WTC11 (cell line): ENCODE results near the gene PNPLA6. TPM values are rescaled to one million over a fixed set of nuclear protein-coding genes. Genes with fewer than 3 reads are reported as not detected.
A peak's percentile ranks its signal among the peaks of the same experiment; 100 is the strongest.

Experiments
- ATAC-seq: fragments of 200-7000 bp; cut with Tn5 transposase; 2 replicates; pipeline ENCODE4 v1.10.0; 2021; ENCODE audit warnings: mild to moderate bottlenecking, moderate library complexity
- CTCF ChIA-PET: fragments of 300-600 bp; sonication (Branson Sonifier 250); formaldehyde crosslinking; loops from one replicate; lab custom pipeline; 2021; ENCODE audit warnings: antibody characterized with exemption; lab: Charles Lee
- POLR2A ChIA-PET: fragments of 350-600 bp; sonication (Branson Sonifier 250); formaldehyde crosslinking; loops from one replicate; lab custom pipeline; 2021; ENCODE audit warnings: antibody characterized with exemption; lab: Charles Lee
- DNase-seq: peaks from one replicate; pipeline ENCODE4 v3.0.0; 2021; ENCODE audit warnings: low spot score
- H3K27ac Mint-ChIP-seq: 2 replicates; pipeline ENCODE4 v1.8.0; 2021; ENCODE audit warnings: mixed read lengths
- H3K27me3 Mint-ChIP-seq: 2 replicates; pipeline ENCODE4 v1.8.0; 2021; ENCODE audit warnings: low read depth, mild to moderate bottlenecking, moderate library complexity, mixed read lengths
- H3K36me3 Mint-ChIP-seq: 2 replicates; pipeline ENCODE4 v1.8.0; 2021; ENCODE audit warnings: mixed read lengths
- H3K4me1 Mint-ChIP-seq: 2 replicates; pipeline ENCODE4 v1.8.0; 2022; ENCODE audit warnings: mixed read lengths
- H3K4me3 Mint-ChIP-seq: 2 replicates; pipeline ENCODE4 v1.8.0; 2021; ENCODE audit warnings: mild to moderate bottlenecking, moderate library complexity, mixed read lengths
- H3K9me3 Mint-ChIP-seq: 2 replicates; pipeline ENCODE4 v1.8.0; 2021; ENCODE audit warnings: mixed read lengths
- ATF2 ChIP-seq: sonication (generic); formaldehyde crosslinking; IDR thresholded peaks from 2 replicates; pipeline ENCODE4 v1.8.1; 2022; ENCODE audit warnings: low read depth, missing genetic modification reagents, borderline replicate concordance
- ATF6 ChIP-seq: sonication (generic); formaldehyde crosslinking; IDR thresholded peaks from 2 replicates; pipeline ENCODE4 v1.8.1; 2023; ENCODE audit warnings: mild to moderate bottlenecking, missing genetic modification reagents
- ELF4 ChIP-seq: sonication (generic); formaldehyde crosslinking; IDR thresholded peaks from 2 replicates; pipeline ENCODE4 v1.8.1; 2022; ENCODE audit warnings: low read depth, mild to moderate bottlenecking, moderate library complexity, missing genetic modification reagents
- ERG ChIP-seq: fragments of 250-450 bp; sonication (Bioruptor Pico); IDR thresholded peaks from 2 replicates; pipeline ENCODE4 v1.8.0; 2021; ENCODE audit warnings: mild to moderate bottlenecking
- FOXP1 ChIP-seq: sonication (generic); formaldehyde crosslinking; IDR thresholded peaks from 2 replicates; pipeline ENCODE4 v1.8.0; 2022; ENCODE audit warnings: missing genetic modification reagents, mild to moderate bottlenecking, moderate library complexity, borderline replicate concordance
- GTF2I ChIP-seq: fragments of 250-450 bp; sonication (Bioruptor Pico); conservative IDR thresholded peaks from 2 replicates; pipeline ENCODE4 v1.4.0; 2021; ENCODE audit warnings: mild to moderate bottlenecking
- JUN ChIP-seq: sonication (generic); formaldehyde crosslinking; IDR thresholded peaks from 2 replicates; pipeline ENCODE4 v1.8.0; 2023; ENCODE audit warnings: mild to moderate bottlenecking, missing genetic modification reagents
- MAX ChIP-seq: sonication (generic); formaldehyde crosslinking; IDR thresholded peaks from 2 replicates; pipeline ENCODE4 v1.8.0; 2022; ENCODE audit warnings: mild to moderate bottlenecking, missing genetic modification reagents
- MXD4 ChIP-seq: fragments of 250-450 bp; sonication (Bioruptor Pico); IDR thresholded peaks from 2 replicates; pipeline ENCODE4 v1.8.0; 2021; ENCODE audit warnings: mild to moderate bottlenecking, moderate library complexity, borderline replicate concordance
- NFE2L1 ChIP-seq: sonication (generic); formaldehyde crosslinking; IDR thresholded peaks from 2 replicates; pipeline ENCODE4 v1.8.1; 2023; ENCODE audit warnings: missing genetic modification reagents
- NR2C2 ChIP-seq: sonication (generic); formaldehyde crosslinking; IDR thresholded peaks from 2 replicates; pipeline ENCODE4 v1.8.0; 2022; ENCODE audit warnings: mild to moderate bottlenecking, missing genetic modification reagents
- PRRX2 ChIP-seq: fragments of 250-450 bp; sonication (Bioruptor Pico); IDR thresholded peaks from 2 replicates; pipeline ENCODE4 v1.8.0; 2021; ENCODE audit warnings: mild to moderate bottlenecking
- RELA ChIP-seq: sonication (generic); formaldehyde crosslinking; IDR thresholded peaks from 2 replicates; pipeline ENCODE4 v1.8.1; 2022; ENCODE audit warnings: missing genetic modification reagents, mild to moderate bottlenecking, borderline replicate concordance
- SMAD4 ChIP-seq: sonication (generic); formaldehyde crosslinking; IDR thresholded peaks from 2 replicates; pipeline ENCODE4 v1.8.0; 2022; ENCODE audit warnings: mild to moderate bottlenecking, missing genetic modification reagents
- SOX15 ChIP-seq: fragments of 250-450 bp; sonication (Bioruptor Pico); IDR thresholded peaks from 2 replicates; pipeline ENCODE4 v1.9.0; 2021; ENCODE audit warnings: mild to moderate bottlenecking
- SP1 ChIP-seq: sonication (generic); formaldehyde crosslinking; conservative IDR thresholded peaks from 2 replicates; pipeline ENCODE4 v1.8.1; 2022; ENCODE audit warnings: missing genetic modification reagents
- ZNF671 ChIP-seq: fragments of 250-450 bp; sonication (Bioruptor Pico); IDR thresholded peaks from 2 replicates; pipeline ENCODE4 v1.8.0; 2021; ENCODE audit warnings: mild to moderate bottlenecking
- total RNA-seq: library from RNA; stranded (reverse); gene quantifications from 3 replicates; pipeline ENCODE4 v1.2.3, GENCODE V29; 2021
- TF ChIP-seq, protein P1 (sequence below): fragments of 250-450 bp; sonication (Bioruptor Pico); IDR thresholded peaks from 2 replicates; pipeline ENCODE4 v1.9.0; 2021; ENCODE audit warnings: mild to moderate bottlenecking
- TF ChIP-seq, protein P2 (sequence below): sonication (generic); formaldehyde crosslinking; IDR thresholded peaks from 2 replicates; pipeline ENCODE4 v1.8.0; 2022; ENCODE audit warnings: mild to moderate bottlenecking, missing genetic modification reagents
- TF ChIP-seq, protein P3 (sequence below): fragments of 200-600 bp; IDR thresholded peaks from 2 replicates; pipeline ENCODE4 v1.8.0; 2022; ENCODE audit warnings: antibody characterized with exemption
- TF ChIP-seq, protein P4 (sequence below): sonication (generic); formaldehyde crosslinking; IDR thresholded peaks from 2 replicates; pipeline ENCODE4 v1.8.0; 2023; ENCODE audit warnings: mild to moderate bottlenecking, missing genetic modification reagents

PNPLA6 gene
- total RNA-seq, 1 experiment from 2014 or later, result 149 TPM

DNA sequence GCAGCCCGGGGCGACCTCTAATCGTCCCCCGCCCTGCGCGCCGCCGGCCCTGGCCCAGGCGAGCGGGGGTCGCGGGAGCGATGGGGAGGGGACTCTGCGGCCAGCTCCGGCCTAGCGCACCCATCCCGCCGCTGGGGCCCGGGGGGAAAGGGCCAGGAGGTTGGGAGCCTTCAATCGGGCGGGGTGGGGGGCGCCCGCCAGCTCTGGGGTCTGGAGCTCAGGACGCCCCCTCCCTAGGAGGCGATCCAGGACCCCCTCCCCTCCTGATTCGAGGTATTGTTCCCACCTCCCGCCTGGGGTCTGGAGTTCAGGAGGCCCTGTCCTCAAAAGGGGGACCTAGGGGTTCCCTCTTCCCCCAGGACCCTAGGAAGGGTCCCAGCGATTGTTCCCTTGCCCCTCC, 19.2 kb upstream of the PNPLA6 start (continued):
- TF ChIP-seq ERG (CRISPR knock-in tag) (no peak), FOXP1 (CRISPR knock-in tag) (no peak)

DNA sequence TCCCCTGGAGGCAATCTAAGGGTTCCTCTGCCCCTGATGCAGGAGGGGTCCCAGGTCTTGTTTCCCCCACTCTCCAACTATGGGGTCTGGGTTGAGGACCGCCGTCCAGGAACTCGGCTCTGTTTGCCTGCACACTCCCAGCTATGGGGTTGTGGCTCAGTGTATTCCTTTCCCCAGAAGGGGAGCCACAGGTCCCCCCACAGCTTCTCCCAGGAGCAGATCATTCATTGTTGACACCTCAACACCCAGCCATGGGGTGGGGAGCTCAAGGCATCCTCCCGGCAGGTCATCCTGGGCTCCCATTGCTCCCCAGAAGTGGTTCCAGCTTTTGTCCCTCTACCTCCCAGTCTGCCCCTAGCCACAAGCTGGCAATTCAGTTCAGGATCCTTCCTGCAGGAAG, 18.6 kb upstream of the PNPLA6 start:
- no peak for ATAC-seq
- POLR2A ChIA-PET, result interaction anchor here (1.1 to 2.0 kb wide), 2 partner anchors 11 to 18 kb away, joined by 4 to 9 read pairs; partner anchors contain the start of gene PNPLA6
- TF ChIP-seq ELF4, result no peak
- TF ChIP-seq PRRX2 (CRISPR knock-in tag), result no peak
- no peak for TF ChIP-seq JUN
- TF ChIP-seq GTF2I (CRISPR knock-in tag), result no peak
- TF ChIP-seq, protein P1, sequence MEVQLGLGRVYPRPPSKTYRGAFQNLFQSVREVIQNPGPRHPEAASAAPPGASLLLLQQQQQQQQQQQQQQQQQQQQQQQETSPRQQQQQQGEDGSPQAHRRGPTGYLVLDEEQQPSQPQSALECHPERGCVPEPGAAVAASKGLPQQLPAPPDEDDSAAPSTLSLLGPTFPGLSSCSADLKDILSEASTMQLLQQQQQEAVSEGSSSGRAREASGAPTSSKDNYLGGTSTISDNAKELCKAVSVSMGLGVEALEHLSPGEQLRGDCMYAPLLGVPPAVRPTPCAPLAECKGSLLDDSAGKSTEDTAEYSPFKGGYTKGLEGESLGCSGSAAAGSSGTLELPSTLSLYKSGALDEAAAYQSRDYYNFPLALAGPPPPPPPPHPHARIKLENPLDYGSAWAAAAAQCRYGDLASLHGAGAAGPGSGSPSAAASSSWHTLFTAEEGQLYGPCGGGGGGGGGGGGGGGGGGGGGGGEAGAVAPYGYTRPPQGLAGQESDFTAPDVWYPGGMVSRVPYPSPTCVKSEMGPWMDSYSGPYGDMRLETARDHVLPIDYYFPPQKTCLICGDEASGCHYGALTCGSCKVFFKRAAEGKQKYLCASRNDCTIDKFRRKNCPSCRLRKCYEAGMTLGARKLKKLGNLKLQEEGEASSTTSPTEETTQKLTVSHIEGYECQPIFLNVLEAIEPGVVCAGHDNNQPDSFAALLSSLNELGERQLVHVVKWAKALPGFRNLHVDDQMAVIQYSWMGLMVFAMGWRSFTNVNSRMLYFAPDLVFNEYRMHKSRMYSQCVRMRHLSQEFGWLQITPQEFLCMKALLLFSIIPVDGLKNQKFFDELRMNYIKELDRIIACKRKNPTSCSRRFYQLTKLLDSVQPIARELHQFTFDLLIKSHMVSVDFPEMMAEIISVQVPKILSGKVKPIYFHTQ (CRISPR knock-in tag), result no peak
- TF ChIP-seq SP1 (CRISPR knock-in tag), result no peak
- TF ChIP-seq ATF6, result no peak
- TF ChIP-seq MAX (CRISPR knock-in tag), result no peak
- no peak for TF ChIP-seq ATF2 (CRISPR knock-in tag)
- TF ChIP-seq, protein P2, sequence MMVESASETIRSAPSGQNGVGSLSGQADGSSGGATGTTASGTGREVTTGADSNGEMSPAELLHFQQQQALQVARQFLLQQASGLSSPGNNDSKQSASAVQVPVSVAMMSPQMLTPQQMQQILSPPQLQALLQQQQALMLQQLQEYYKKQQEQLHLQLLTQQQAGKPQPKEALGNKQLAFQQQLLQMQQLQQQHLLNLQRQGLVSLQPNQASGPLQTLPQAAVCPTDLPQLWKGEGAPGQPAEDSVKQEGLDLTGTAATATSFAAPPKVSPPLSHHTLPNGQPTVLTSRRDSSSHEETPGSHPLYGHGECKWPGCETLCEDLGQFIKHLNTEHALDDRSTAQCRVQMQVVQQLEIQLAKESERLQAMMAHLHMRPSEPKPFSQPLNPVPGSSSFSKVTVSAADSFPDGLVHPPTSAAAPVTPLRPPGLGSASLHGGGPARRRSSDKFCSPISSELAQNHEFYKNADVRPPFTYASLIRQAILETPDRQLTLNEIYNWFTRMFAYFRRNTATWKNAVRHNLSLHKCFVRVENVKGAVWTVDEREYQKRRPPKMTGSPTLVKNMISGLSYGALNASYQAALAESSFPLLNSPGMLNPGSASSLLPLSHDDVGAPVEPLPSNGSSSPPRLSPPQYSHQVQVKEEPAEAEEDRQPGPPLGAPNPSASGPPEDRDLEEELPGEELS, result no peak
- no peak for TF ChIP-seq NFE2L1 (CRISPR knock-in tag)
- no peak for TF ChIP-seq MXD4 (CRISPR knock-in tag)
- TF ChIP-seq NR2C2 (CRISPR knock-in tag), result no peak
- TF ChIP-seq, protein P3, sequence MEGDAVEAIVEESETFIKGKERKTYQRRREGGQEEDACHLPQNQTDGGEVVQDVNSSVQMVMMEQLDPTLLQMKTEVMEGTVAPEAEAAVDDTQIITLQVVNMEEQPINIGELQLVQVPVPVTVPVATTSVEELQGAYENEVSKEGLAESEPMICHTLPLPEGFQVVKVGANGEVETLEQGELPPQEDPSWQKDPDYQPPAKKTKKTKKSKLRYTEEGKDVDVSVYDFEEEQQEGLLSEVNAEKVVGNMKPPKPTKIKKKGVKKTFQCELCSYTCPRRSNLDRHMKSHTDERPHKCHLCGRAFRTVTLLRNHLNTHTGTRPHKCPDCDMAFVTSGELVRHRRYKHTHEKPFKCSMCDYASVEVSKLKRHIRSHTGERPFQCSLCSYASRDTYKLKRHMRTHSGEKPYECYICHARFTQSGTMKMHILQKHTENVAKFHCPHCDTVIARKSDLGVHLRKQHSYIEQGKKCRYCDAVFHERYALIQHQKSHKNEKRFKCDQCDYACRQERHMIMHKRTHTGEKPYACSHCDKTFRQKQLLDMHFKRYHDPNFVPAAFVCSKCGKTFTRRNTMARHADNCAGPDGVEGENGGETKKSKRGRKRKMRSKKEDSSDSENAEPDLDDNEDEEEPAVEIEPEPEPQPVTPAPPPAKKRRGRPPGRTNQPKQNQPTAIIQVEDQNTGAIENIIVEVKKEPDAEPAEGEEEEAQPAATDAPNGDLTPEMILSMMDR, result no peak
- TF ChIP-seq RELA, result no peak
- TF ChIP-seq ZNF671 (CRISPR knock-in tag), result no peak
- TF ChIP-seq SOX15 (CRISPR knock-in tag), result no peak
- TF ChIP-seq SMAD4 (CRISPR knock-in tag), result no peak
- TF ChIP-seq, protein P4, sequence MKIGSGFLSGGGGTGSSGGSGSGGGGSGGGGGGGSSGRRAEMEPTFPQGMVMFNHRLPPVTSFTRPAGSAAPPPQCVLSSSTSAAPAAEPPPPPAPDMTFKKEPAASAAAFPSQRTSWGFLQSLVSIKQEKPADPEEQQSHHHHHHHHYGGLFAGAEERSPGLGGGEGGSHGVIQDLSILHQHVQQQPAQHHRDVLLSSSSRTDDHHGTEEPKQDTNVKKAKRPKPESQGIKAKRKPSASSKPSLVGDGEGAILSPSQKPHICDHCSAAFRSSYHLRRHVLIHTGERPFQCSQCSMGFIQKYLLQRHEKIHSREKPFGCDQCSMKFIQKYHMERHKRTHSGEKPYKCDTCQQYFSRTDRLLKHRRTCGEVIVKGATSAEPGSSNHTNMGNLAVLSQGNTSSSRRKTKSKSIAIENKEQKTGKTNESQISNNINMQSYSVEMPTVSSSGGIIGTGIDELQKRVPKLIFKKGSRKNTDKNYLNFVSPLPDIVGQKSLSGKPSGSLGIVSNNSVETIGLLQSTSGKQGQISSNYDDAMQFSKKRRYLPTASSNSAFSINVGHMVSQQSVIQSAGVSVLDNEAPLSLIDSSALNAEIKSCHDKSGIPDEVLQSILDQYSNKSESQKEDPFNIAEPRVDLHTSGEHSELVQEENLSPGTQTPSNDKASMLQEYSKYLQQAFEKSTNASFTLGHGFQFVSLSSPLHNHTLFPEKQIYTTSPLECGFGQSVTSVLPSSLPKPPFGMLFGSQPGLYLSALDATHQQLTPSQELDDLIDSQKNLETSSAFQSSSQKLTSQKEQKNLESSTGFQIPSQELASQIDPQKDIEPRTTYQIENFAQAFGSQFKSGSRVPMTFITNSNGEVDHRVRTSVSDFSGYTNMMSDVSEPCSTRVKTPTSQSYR (CRISPR knock-in tag), result no peak

More for the DNA sequence above, 18.6 kb upstream of the PNPLA6 start:
- no peak overlapping the region for H3K27ac Mint-ChIP-seq
- peaks cover 13% of the 10 kb centered on the region for H3K27me3 Mint-ChIP-seq
- no peaks in the 10 kb centered on the region for H3K36me3 Mint-ChIP-seq
- no peaks in the 10 kb centered on the region for H3K9me3 Mint-ChIP-seq
- no peak for DNase-seq
- CTCF ChIA-PET, result interaction anchor here (0.5 to 3.3 kb wide), 7 partner anchors 10 to 345 kb away, joined by 3 to 16 read pairs (median 5); a partner anchor contains a TSS
- peak overlapping the region; percentile 79 for H3K4me3 Mint-ChIP-seq
- H3K4me1 Mint-ChIP-seq, result peaks cover 22% of the 10 kb centered on the region
